Neural progenitor cell (in vitro differentiated cells): ENCODE measurements around the gene ZNF385D. TPM values are rescaled to one million over a fixed set of nuclear protein-coding genes. Genes with fewer than 3 reads are reported as not detected.

Experiments used
- DNase-seq: peaks from one replicate; pipeline ENCODE4 v3.0.0-alpha.2; 2016; ENCODE audit warnings: low spot score
- H2AFZ ChIP-seq: fragments of 200-600 bp; sonication (generic); replicated peaks from 2 replicates; pipeline ENCODE4 v1.6.1; 2016; ENCODE audit warnings: antibody characterized with exemption
- H3F3A ChIP-seq: fragments of 200-600 bp; sonication (generic); 2 replicates; pipeline ENCODE4 v1.6.1; 2016; ENCODE audit warnings: antibody characterized with exemption, low read depth
- H3K27ac ChIP-seq: fragments of 200-600 bp; sonication (generic); 2 replicates; pipeline ENCODE4 v1.5.1; 2016; ENCODE audit warnings: mild to moderate bottlenecking
- H3K27me3 ChIP-seq: fragments of 200-600 bp; sonication (generic); 2 replicates; pipeline ENCODE4 v1.6.1; 2016; ENCODE audit warnings: mild to moderate bottlenecking, moderate library complexity
- H3K36me3 ChIP-seq: fragments of 200-600 bp; sonication (generic); 2 replicates; pipeline ENCODE4 v1.5.1; 2016
- H3K4me1 ChIP-seq: fragments of 200-600 bp; sonication (generic); 2 replicates; pipeline ENCODE4 v1.6.1; 2016; ENCODE audit warnings: mixed run types
- H3K4me2 ChIP-seq: fragments of 200-600 bp; sonication (generic); 2 replicates; pipeline ENCODE4 v1.6.1; 2016
- H3K4me3 ChIP-seq: fragments of 200-600 bp; sonication (generic); 2 replicates; pipeline ENCODE4 v1.5.1; 2016
- H3K79me2 ChIP-seq: fragments of 200-600 bp; sonication (generic); 2 replicates; pipeline ENCODE4 v1.6.1; 2016; ENCODE audit warnings: low read depth
- H3K9ac ChIP-seq: fragments of 200-600 bp; sonication (generic); 2 replicates; pipeline ENCODE4 v1.6.1; 2016
- H3K9me3 ChIP-seq: fragments of 200-600 bp; sonication (generic); 2 replicates; pipeline ENCODE4 v1.5.1; 2016; ENCODE audit warnings: low read depth
- H4K20me1 ChIP-seq: fragments of 200-600 bp; sonication (generic); 2 replicates; pipeline ENCODE4 v1.6.1; 2016; ENCODE audit warnings: low read depth
- H3K27ac Mint-ChIP-seq: 3 replicates; pipeline ENCODE4 v1.8.0; 2021; ENCODE audit warnings: mixed read lengths
- H3K27me3 Mint-ChIP-seq: 2 replicates; pipeline ENCODE4 v1.8.0; 2022; ENCODE audit warnings: low read depth, mild to moderate bottlenecking, inconsistent platforms, moderate library complexity, mixed read lengths; ENCODE audit not compliant: insufficient read depth
- H3K36me3 Mint-ChIP-seq: 3 replicates; pipeline ENCODE4 v1.8.0; 2021; ENCODE audit warnings: mixed read lengths
- H3K4me1 Mint-ChIP-seq: 3 replicates; pipeline ENCODE4 v1.8.0; 2021; ENCODE audit warnings: mixed read lengths
- H3K4me3 Mint-ChIP-seq: 3 replicates; pipeline ENCODE4 v1.8.0; 2021; ENCODE audit warnings: mild to moderate bottlenecking, moderate library complexity, mixed read lengths
- H3K9me3 Mint-ChIP-seq: 3 replicates; pipeline ENCODE4 v1.8.0; 2020; ENCODE audit warnings: mixed read lengths
- CTCF ChIP-seq: fragments of 200-600 bp; sonication (generic); IDR thresholded peaks from 2 replicates; pipeline ENCODE4 v1.5.1; 2017; ENCODE audit warnings: antibody characterized with exemption, mild to moderate bottlenecking
- EZH2 ChIP-seq: fragments of 200-600 bp; sonication (generic); IDR thresholded peaks from 2 replicates; pipeline ENCODE4 v1.6.1; 2017; ENCODE audit warnings: antibody characterized with exemption, mild to moderate bottlenecking, moderate library complexity
- EZH2phosphoT487 ChIP-seq: fragments of 200-600 bp; sonication (generic); IDR thresholded peaks from 2 replicates; pipeline ENCODE4 v1.6.1; 2017; ENCODE audit warnings: antibody characterized with exemption
- total RNA-seq: library from RNA; depleted of rRNA; stranded (reverse); fragments of >200 nt; gene quantifications from 2 replicates; pipeline ENCODE4 v1.2.3, GENCODE V29; 2015; ENCODE audit warnings: low replicate concordance

Gene ZNF385D
- total RNA-seq, 1 donor from 2014 or later: 4.4 TPM

GRCh38 chr3:21642433-21642832, 108.6 kb downstream of the ZNF385D start:
- TF ChIP-seq EZH2 (no peak), CTCF (no peak), EZH2phosphoT487 (no peak)

GRCh38 chr3:21641959-21642358, 109.1 kb downstream of the ZNF385D start:
- no peaks in the 10 kb centered on the region for H3K36me3 ChIP-seq
- H3K4me1 ChIP-seq: no peaks in the 10 kb centered on the region
- no peak overlapping the region for H3K4me3 ChIP-seq
- Mint-ChIP-seq H3K9me3 (no peaks in the 10 kb centered on the region), H3K27ac (no peak overlapping the region), H3K4me1 (no peaks in the 10 kb centered on the region), H3K36me3 (no peaks in the 10 kb centered on the region), H3K27me3 (no peaks in the 10 kb centered on the region), H3K4me3 (no peak overlapping the region)
- H3K27ac ChIP-seq: no peak overlapping the region
- no peak for DNase-seq
- H3K9ac ChIP-seq: no peak overlapping the region
- H3K4me2 ChIP-seq: no peak overlapping the region
- H2AFZ ChIP-seq: no peak overlapping the region
- H3K79me2 ChIP-seq: no peaks in the 10 kb centered on the region
- TF ChIP-seq EZH2 (no peak), EZH2phosphoT487 (no peak), CTCF (no peak)
- no peaks in the 10 kb centered on the region for H3K27me3 ChIP-seq
- H4K20me1 ChIP-seq: no peaks in the 10 kb centered on the region
- no peaks in the 10 kb centered on the region for H3K9me3 ChIP-seq
- no peaks in the 10 kb centered on the region for H3F3A ChIP-seq

More at GRCh38 chr3:21642433-21642832, 108.6 kb downstream of the ZNF385D start:
- no peaks in the 10 kb centered on the region for H3K36me3 ChIP-seq
- no peaks in the 10 kb centered on the region for H3F3A ChIP-seq
- no peaks in the 10 kb centered on the region for H3K4me1 Mint-ChIP-seq
- H4K20me1 ChIP-seq: no peaks in the 10 kb centered on the region
- no peaks in the 10 kb centered on the region for H3K36me3 Mint-ChIP-seq
- H3K27ac Mint-ChIP-seq: no peak overlapping the region
- H3K9me3 Mint-ChIP-seq: no peaks in the 10 kb centered on the region
- no peaks in the 10 kb centered on the region for H3K4me1 ChIP-seq
- no peak overlapping the region for H3K27ac ChIP-seq
- H3K79me2 ChIP-seq: no peaks in the 10 kb centered on the region
- H3K4me2 ChIP-seq: no peak overlapping the region
- no peaks in the 10 kb centered on the region for H3K27me3 Mint-ChIP-seq
- no peak for DNase-seq
- H3K9me3 ChIP-seq: no peaks in the 10 kb centered on the region
- H3K4me3 Mint-ChIP-seq: no peak overlapping the region
- H2AFZ ChIP-seq: no peak overlapping the region
- H3K9ac ChIP-seq: no peak overlapping the region
- no peaks in the 10 kb centered on the region for H3K27me3 ChIP-seq
- H3K4me3 ChIP-seq: no peak overlapping the region

DNA sequence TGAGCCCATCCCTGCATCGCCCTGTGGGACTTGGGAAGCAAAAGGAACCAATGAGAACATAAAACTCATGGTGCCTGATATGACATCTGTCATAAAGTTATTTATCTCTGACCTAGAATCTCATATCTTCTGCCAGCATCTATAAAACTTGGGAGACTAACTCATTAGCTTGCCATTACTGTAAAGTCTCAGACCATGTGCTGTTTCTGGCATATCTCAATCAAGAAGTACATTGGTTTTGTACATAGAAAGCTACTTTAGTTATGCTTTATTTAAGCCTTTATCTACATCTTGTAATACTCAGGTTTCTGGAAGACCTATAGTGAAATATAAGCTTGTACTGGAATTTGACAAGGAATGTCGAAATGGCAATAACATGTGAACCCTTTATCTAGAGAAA, 112.5 kb downstream of the ZNF385D start:
- no peak overlapping the region for H3K4me3 ChIP-seq

More for the DNA sequence above, 112.5 kb downstream of the ZNF385D start:
- H4K20me1 ChIP-seq: no peaks in the 10 kb centered on the region
- no peaks in the 10 kb centered on the region for H3K27me3 ChIP-seq
- no peaks in the 10 kb centered on the region for H3K9me3 ChIP-seq
- no peaks in the 10 kb centered on the region for H3K27me3 Mint-ChIP-seq
- no peak for DNase-seq
- H3K36me3 Mint-ChIP-seq: no peaks in the 10 kb centered on the region
- H3K27ac ChIP-seq: no peak overlapping the region
- no peak overlapping the region for H3K9ac ChIP-seq
- no peaks in the 10 kb centered on the region for H3F3A ChIP-seq
- no peak overlapping the region for H3K4me3 Mint-ChIP-seq
- H3K4me1 Mint-ChIP-seq: no peaks in the 10 kb centered on the region
- no peaks in the 10 kb centered on the region for H3K79me2 ChIP-seq
- TF ChIP-seq CTCF (no peak), EZH2 (no peak), EZH2phosphoT487 (no peak)
- H3K36me3 ChIP-seq: no peaks in the 10 kb centered on the region
- no peaks in the 10 kb centered on the region for H3K9me3 Mint-ChIP-seq
- H3K27ac Mint-ChIP-seq: no peak overlapping the region
- H2AFZ ChIP-seq: no peak overlapping the region
- no peaks in the 10 kb centered on the region for H3K4me1 ChIP-seq
- H3K4me2 ChIP-seq: no peak overlapping the region
